ENCODE data around the gene SIPA1L3.

DNA sequence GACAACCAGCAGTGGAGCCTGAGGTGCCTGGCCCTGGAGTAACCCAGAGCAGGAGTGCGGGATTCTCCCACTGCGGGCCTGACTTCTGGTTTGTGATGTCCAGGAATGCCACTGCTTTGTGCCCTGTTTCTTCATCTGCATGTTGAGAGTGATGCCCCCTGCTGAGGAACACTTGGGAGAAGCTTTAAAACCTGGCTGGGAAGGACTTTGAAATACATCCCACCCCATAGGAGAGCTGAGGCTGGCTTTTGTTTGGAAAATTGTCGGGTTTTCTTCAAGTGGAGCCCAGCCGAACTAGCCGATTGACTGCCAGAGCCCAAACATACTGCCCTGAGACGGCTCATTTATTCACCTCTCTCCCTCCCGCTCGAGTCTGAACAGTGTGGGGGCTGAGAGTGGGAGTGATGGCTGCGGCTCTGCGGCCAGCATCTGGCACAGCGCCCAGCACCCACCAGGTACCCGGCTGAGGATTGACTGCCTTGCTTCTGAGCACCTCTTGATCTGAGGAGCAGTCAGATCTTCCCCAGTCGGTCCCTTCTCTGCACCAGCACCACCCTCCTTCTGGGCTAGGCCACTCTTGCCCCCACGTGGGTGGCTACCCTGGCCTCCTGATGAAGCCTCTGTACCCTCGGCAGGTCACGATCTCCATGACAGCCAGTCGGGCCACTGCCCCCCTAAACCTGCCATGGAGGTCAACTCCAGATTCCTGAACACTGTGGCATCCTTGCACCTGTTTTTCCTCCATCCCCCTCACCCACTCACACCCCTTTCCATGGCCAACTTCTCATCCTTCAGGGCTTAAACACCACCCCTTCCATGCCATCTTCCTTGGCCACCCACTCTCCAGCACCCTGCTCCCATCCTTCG is 148.9 kb downstream of the SIPA1L3 start:
- TF ChIP-seq, protein P1, sequence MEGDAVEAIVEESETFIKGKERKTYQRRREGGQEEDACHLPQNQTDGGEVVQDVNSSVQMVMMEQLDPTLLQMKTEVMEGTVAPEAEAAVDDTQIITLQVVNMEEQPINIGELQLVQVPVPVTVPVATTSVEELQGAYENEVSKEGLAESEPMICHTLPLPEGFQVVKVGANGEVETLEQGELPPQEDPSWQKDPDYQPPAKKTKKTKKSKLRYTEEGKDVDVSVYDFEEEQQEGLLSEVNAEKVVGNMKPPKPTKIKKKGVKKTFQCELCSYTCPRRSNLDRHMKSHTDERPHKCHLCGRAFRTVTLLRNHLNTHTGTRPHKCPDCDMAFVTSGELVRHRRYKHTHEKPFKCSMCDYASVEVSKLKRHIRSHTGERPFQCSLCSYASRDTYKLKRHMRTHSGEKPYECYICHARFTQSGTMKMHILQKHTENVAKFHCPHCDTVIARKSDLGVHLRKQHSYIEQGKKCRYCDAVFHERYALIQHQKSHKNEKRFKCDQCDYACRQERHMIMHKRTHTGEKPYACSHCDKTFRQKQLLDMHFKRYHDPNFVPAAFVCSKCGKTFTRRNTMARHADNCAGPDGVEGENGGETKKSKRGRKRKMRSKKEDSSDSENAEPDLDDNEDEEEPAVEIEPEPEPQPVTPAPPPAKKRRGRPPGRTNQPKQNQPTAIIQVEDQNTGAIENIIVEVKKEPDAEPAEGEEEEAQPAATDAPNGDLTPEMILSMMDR (IDR thresholded peaks at IDR 0.05), result no peak
- TF ChIP-seq TCF7L2 (IDR thresholded peaks at IDR 0.05; ENCODE audit: low read depth, low read length) (no peak), POLR2AphosphoS5 (IDR thresholded peaks at IDR 0.05; ENCODE audit: low read depth, low read length) (no peak)
- TF ChIP-seq, protein P2, sequence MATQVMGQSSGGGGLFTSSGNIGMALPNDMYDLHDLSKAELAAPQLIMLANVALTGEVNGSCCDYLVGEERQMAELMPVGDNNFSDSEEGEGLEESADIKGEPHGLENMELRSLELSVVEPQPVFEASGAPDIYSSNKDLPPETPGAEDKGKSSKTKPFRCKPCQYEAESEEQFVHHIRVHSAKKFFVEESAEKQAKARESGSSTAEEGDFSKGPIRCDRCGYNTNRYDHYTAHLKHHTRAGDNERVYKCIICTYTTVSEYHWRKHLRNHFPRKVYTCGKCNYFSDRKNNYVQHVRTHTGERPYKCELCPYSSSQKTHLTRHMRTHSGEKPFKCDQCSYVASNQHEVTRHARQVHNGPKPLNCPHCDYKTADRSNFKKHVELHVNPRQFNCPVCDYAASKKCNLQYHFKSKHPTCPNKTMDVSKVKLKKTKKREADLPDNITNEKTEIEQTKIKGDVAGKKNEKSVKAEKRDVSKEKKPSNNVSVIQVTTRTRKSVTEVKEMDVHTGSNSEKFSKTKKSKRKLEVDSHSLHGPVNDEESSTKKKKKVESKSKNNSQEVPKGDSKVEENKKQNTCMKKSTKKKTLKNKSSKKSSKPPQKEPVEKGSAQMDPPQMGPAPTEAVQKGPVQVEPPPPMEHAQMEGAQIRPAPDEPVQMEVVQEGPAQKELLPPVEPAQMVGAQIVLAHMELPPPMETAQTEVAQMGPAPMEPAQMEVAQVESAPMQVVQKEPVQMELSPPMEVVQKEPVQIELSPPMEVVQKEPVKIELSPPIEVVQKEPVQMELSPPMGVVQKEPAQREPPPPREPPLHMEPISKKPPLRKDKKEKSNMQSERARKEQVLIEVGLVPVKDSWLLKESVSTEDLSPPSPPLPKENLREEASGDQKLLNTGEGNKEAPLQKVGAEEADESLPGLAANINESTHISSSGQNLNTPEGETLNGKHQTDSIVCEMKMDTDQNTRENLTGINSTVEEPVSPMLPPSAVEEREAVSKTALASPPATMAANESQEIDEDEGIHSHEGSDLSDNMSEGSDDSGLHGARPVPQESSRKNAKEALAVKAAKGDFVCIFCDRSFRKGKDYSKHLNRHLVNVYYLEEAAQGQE (IDR thresholded peaks at IDR 0.05; ENCODE audit: insufficient read depth in 1 of 2, low read depth in 2 of 2, low read length in 1 of 2), result no peak

Measured in Panc1 (cell line).